A549 (cell line): ENCODE results near the gene DNA2. TPM values are rescaled to one million over a fixed set of nuclear protein-coding genes. Genes with fewer than 3 reads are reported as not detected.
"Not testable (repeated sequence)": the region's sequence is repeated elsewhere in the genome, so short reads cannot be mapped to it uniquely, and the experiment has no call there.

Source experiments
- ATAC-seq, 2 experiments: fragments of 200-7000 bp in 1 of 2; fragments of >200 bp in 1 of 2; cut with Nextera tagmentation in 1 of 2; cut with Tn5 transposase in 1 of 2; 3 replicates each; pipeline versions ENCODE4 v1.8.0 to v1.9.1; 2018 to 2020; ENCODE audit warnings: mild to moderate bottlenecking in 1 of 2, moderate library complexity in 1 of 2
- CTCF ChIA-PET: fragments of 300-600 bp; sonication (Branson Sonifier 250); formaldehyde crosslinking; extraction: SDS; loops from one replicate; lab custom pipeline; 2021; ENCODE audit warnings: antibody characterized with exemption, inconsistent platforms; lab: Yijun Ruan, JAX
- POLR2A ChIA-PET: fragments of 350-600 bp; formaldehyde crosslinking; extraction: SDS; loops from one replicate; lab custom pipeline; 2021; ENCODE audit warnings: antibody characterized with exemption, inconsistent platforms; lab: Yijun Ruan, JAX
- DNase-seq, 2 experiments: peaks; one replicate each; pipeline versions ENCODE4 v3.0.0 to v3.0.0-alpha.2; 2011 to 2016; ENCODE audit warnings: low read depth in 1 of 2, low spot score in 1 of 2
- FAIRE-seq: peaks from 2 replicates; lab custom pipeline; 2011; peaks lifted over from hg19 to GRCh38; lab: Jason Lieb, UNC
- H3K27ac ChIP-seq, 2 experiments: fragments of >200 bp; sonication (Bioruptor Twin); formaldehyde crosslinking; 3 replicates each; pipeline ENCODE4 v1.5.1; 2016 to 2017
- H3K4me1 ChIP-seq: fragments of >200 bp; sonication (Bioruptor Twin); formaldehyde crosslinking; 3 replicates; pipeline ENCODE4 v1.6.1; 2016
- H3K4me2 ChIP-seq: fragments of >200 bp; sonication (Bioruptor Twin); formaldehyde crosslinking; 3 replicates; pipeline ENCODE4 v1.6.1; 2016
- H3K4me3 ChIP-seq: fragments of >200 bp; sonication (Bioruptor Twin); formaldehyde crosslinking; 3 replicates; pipeline ENCODE4 v1.5.1; 2016
- H3K9me3 ChIP-seq: fragments of >200 bp; sonication (Bioruptor Twin); formaldehyde crosslinking; 3 replicates; pipeline ENCODE4 v1.6.1; 2016
- ATOH8 ChIP-seq: fragments of 250-450 bp; sonication (Bioruptor Pico); IDR thresholded peaks from 2 replicates; pipeline ENCODE4 v1.5.0; 2020; ENCODE audit warnings: low read depth, mild to moderate bottlenecking, moderate library complexity
- CHD4 ChIP-seq: fragments of 200-600 bp; sonication (generic); IDR thresholded peaks from 2 replicates; pipeline ENCODE4 v1.6.1; 2016; ENCODE audit warnings: antibody characterized with exemption, mild to moderate bottlenecking, borderline replicate concordance
- E2F6 ChIP-seq: IDR thresholded peaks from 2 replicates; pipeline ENCODE4 v1.6.1; 2012; ENCODE audit warnings: low read depth, borderline replicate concordance
- EHF ChIP-seq: fragments of 250-450 bp; sonication (Bioruptor Pico); IDR thresholded peaks from 2 replicates; pipeline ENCODE4 v1.5.0; 2020; ENCODE audit warnings: mild to moderate bottlenecking
- HEYL ChIP-seq: fragments of 250-450 bp; sonication (Bioruptor Pico); IDR thresholded peaks from 2 replicates; pipeline ENCODE4 v1.8.0; 2021; ENCODE audit warnings: mild to moderate bottlenecking, moderate library complexity
- HOXB13 ChIP-seq: fragments of 250-450 bp; sonication (Bioruptor Pico); IDR thresholded peaks from 2 replicates; pipeline ENCODE4 v1.5.0; 2020; ENCODE audit warnings: low read depth, mild to moderate bottlenecking, moderate library complexity
- JUNB ChIP-seq: fragments of >200 bp; sonication (Bioruptor Twin); formaldehyde crosslinking; IDR thresholded peaks from 2 replicates; pipeline ENCODE4 v1.6.1; 2016
- KDM1A ChIP-seq: fragments of 200-600 bp; sonication (generic); IDR thresholded peaks from 2 replicates; pipeline ENCODE4 v1.6.1; 2016; ENCODE audit warnings: low read depth, mild to moderate bottlenecking
- MYC ChIP-seq: IDR thresholded peaks from 2 replicates; pipeline ENCODE4 v1.6.1; 2012; ENCODE audit warnings: mild to moderate bottlenecking, inconsistent platforms, low read length, improper control_type of control experiment, borderline replicate concordance
- NFE2L2 ChIP-seq: fragments of 150-350 bp; conservative IDR thresholded peaks from 2 replicates; pipeline ENCODE4 v1.6.1; 2014; ENCODE audit warnings: low read length
- NPAS2 ChIP-seq: fragments of 250-450 bp; sonication (Bioruptor Pico); IDR thresholded peaks from 2 replicates; pipeline ENCODE4 v1.8.0; 2022; ENCODE audit warnings: mild to moderate bottlenecking, moderate library complexity, borderline replicate concordance
- POLR2AphosphoS2 ChIP-seq: conservative IDR thresholded peaks from 2 replicates; pipeline ENCODE4 v1.6.1; 2012; ENCODE audit warnings: low read length, improper control_type of control experiment, inconsistent platforms
- RCOR1 ChIP-seq: fragments of 150-350 bp; IDR thresholded peaks from 2 replicates; pipeline ENCODE4 v1.6.1; 2014; ENCODE audit warnings: antibody characterized with exemption, low read length, low read depth
- SMC3 ChIP-seq: fragments of >200 bp; sonication (Bioruptor Twin); formaldehyde crosslinking; IDR thresholded peaks from 3 replicates; pipeline ENCODE4 v1.6.1; 2018; ENCODE audit warnings: inconsistent platforms
- SREBF2 ChIP-seq: fragments of 450-650 bp; IDR thresholded peaks from 2 replicates; pipeline ENCODE4 v1.6.1; 2014; ENCODE audit warnings: mild to moderate bottlenecking, moderate library complexity
- USF2 ChIP-seq: fragments of 450-650 bp; IDR thresholded peaks from 2 replicates; pipeline ENCODE4 v1.6.1; 2014; ENCODE audit warnings: antibody characterized with exemption
- WGBS: methylation state at CpG from one replicate; pipeline ENCODE4 v1.1.6; 2017; ENCODE audit errors: missing lambda C conversion rate; 5-methylcytosine and 5-hydroxymethylcytosine counted together
- polyA plus RNA-seq, 4 experiments: library from polyadenylated mRNA; depleted of rRNA in 3 of 4; stranded (reverse); fragments of >200 nt; fragmentation: RNase III in 1 of 4; extraction: RNeasy Plus Mini Kit Qiagen cat#74134 plus additional on column Dnase treatment in 1 of 4; gene quantifications; 2 replicates in 3 of 4; 3 replicates in 1 of 4; pipeline ENCODE4 v1.2.3, GENCODE V29; 2011 to 2017
- TF ChIP-seq, protein P1 (sequence below): fragments of >200 bp; sonication (Bioruptor Twin); formaldehyde crosslinking; IDR thresholded peaks from 3 replicates; pipeline ENCODE4 v1.6.1; 2016

Gene DNA2
- polyA plus RNA-seq, 2 of the 4 experiments (the other 2 are of a cell fraction) = 16.5 to 20.1 TPM

DNA sequence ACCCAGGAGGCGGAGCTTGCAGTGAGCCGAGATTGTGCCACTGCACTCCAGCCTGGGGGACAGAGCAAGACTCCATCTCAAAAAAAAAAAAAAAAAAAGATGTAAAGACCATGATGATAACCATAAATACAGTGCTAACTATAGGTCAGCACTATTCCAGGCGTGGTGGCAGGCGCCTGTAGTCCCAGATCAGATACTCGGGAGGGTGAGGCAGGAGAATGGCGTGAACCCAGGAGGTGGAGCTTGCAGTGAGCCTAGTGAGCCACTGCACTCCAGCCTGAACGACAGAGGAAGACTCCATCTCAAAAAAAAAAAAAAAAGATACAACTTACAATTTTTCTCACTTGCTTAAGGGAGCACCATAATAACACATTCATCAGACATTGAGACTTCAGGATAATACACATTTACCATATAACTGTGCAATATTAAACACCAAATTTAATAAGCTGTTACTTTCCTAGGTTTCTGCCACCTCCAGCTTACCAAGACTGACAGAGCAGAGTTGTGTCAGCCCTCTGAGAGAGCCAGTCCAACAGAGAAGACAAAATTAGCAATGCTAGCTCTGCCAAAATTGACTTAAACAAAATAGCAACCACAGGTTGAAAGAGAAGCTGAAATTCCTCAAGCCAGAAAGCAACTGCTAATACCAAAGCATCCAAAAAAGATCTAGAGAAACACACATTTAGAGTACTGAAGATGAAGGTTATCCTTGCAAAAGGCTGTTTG lies 8.2 kb downstream of the DNA2 start:
- FAIRE-seq (no peak), DNase-seq (no peak), ATAC-seq (no peak)
- no peak overlapping the region for H3K4me2 ChIP-seq
- H3K4me1 ChIP-seq = no peaks in the 10 kb centered on the region
- CTCF ChIA-PET = interaction anchor here (1.6 kb wide), 1 partner anchor 16 kb away, joined by 4 read pairs; no protein-coding TSS in a partner anchor
- POLR2A ChIA-PET = no interaction called here
- no peak overlapping the region for H3K4me3 ChIP-seq
- 92% methylated on average over 7 of the region's 7 CpGs for WGBS
- no peaks in the 10 kb centered on the region for H3K9me3 ChIP-seq
- TF ChIP-seq ATOH8 (no peak), KDM1A (no peak), CHD4 (no peak), USF2 (no peak)
- no peak overlapping the region for H3K27ac ChIP-seq

GRCh38 chr10:68462536-68462935 lies 9.2 kb downstream of the DNA2 start:
- Histone ChIP-seq H3K4me2 (no peak overlapping the region), H3K27ac (no peak overlapping the region), H3K4me1 (no peaks in the 10 kb centered on the region), H3K9me3 (no peaks in the 10 kb centered on the region), H3K4me3 (no peak overlapping the region)
- ATAC-seq (no peak), DNase-seq (no peak), FAIRE-seq (no peak)
- ChIA-PET POLR2A (no interaction called here), CTCF (interaction anchor here (0.8 to 1.6 kb wide), 2 partner anchors 15 to 41 kb away, joined by 3 to 4 read pairs; no protein-coding TSS in a partner anchor)
- WGBS = 94% methylated on average over 2 of the region's 2 CpGs
- no peak for TF ChIP-seq JUNB
- TF ChIP-seq POLR2AphosphoS2 = no peak
- TF ChIP-seq SMC3 = no peak
- TF ChIP-seq HOXB13 (CRISPR knock-in tag) = no peak

GRCh38 chr10:68461032-68461431 lies 10.7 kb downstream of the DNA2 start:
- no peak overlapping the region for H3K4me2 ChIP-seq
- no peak overlapping the region for H3K4me3 ChIP-seq
- DNase-seq (no peak), ATAC-seq (no peak), FAIRE-seq (no peak)
- no peak overlapping the region for H3K27ac ChIP-seq
- ChIA-PET POLR2A (no interaction called here), CTCF (no interaction called here)
- H3K4me1 ChIP-seq = no peaks in the 10 kb centered on the region
- H3K9me3 ChIP-seq = no peaks in the 10 kb centered on the region
- WGBS = 87% methylated on average over 3 of the region's 3 CpGs
- TF ChIP-seq RCOR1 (no peak), NFE2L2 (no peak), SREBF2 (no peak), E2F6 (no peak), HEYL (CRISPR knock-in tag) (no peak), POLR2AphosphoS2 (no peak), NPAS2 (CRISPR knock-in tag) (no peak), MYC (no peak), EHF (CRISPR knock-in tag) (no peak)
- TF ChIP-seq, protein P1, sequence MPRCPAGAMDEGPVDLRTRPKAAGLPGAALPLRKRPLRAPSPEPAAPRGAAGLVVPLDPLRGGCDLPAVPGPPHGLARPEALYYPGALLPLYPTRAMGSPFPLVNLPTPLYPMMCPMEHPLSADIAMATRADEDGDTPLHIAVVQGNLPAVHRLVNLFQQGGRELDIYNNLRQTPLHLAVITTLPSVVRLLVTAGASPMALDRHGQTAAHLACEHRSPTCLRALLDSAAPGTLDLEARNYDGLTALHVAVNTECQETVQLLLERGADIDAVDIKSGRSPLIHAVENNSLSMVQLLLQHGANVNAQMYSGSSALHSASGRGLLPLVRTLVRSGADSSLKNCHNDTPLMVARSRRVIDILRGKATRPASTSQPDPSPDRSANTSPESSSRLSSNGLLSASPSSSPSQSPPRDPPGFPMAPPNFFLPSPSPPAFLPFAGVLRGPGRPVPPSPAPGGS = no peak

DNA sequence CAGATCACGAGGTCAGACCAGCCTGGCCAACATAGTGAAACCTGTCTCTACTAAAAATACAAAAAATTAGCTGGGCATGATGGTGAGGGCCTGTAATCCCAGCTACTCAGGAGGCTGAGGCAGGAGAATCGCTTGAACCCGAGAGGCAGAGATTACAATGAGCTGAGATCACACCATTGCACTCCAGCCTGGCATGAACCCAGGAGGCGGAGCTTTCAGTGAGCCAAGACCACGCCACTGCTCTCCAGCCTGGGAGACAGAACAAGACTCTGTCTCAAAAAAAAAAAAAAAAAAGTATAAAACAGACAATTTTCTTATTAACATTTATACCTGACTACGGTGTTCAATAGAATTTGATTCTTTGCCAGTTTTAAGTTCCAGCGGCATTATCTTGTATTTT lies 22.1 kb downstream of the DNA2 start:
- H3K4me3 ChIP-seq, FAIRE-seq, H3K4me1 ChIP-seq, H3K9me3 ChIP-seq, H3K4me2 ChIP-seq, POLR2A ChIA-PET: not testable (repeated sequence)
- DNase-seq (peak in 1 of 2 experiments; percentile 19), ATAC-seq (peak in 1 of 2 experiments; percentile 53; a peak in 2 of 6 replicates)
- 74% methylated on average over 7 of the region's 7 CpGs for WGBS
- peak overlapping the region in 1 of 2 experiments; percentile 13; a peak in 1 of 6 replicates for H3K27ac ChIP-seq
- CTCF ChIA-PET = interaction anchor here (1.1 kb wide), 1 partner anchor 15 kb away, joined by 3 read pairs; no protein-coding TSS in a partner anchor
